ENCODE data around the gene CIAPIN1.

CIAPIN1 gene

DNA sequence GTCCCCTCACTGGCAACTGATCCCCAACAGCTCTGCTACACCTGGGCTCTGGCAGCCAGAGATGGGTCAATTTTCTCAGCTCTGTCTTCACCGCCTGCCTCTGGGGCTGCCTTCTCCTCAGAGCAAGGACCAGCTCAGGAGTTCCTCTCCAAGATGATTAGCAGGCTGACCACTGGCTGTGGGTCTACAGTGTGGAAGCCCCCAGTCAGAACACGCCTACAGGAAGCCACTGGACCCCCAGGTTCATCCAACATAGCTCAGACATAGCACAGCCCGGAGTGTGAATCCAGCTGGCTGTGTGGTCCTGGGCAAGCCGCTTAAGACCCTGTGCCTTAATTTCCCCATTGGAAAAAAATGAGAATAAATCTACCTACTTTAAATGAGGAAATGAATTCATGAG is 34.2 kb upstream of the CIAPIN1 start:
- H3K27ac ChIP-seq (ENCODE audit: low read depth, low read length) = no peak overlapping the region
- H3K4me1 ChIP-seq (ENCODE audit: insufficient read depth, low read length) = peaks cover 15% of the 10 kb centered on the region
- H3K9me3 ChIP-seq (ENCODE audit: low read length) = no peaks in the 10 kb centered on the region
- H3K9ac ChIP-seq (ENCODE audit: low read length) = no peak overlapping the region
- no peaks in the 10 kb centered on the region for H3K27me3 ChIP-seq (ENCODE audit: control insufficient read depth in 1 of 2, insufficient read depth in 2 of 2, low read length in 2 of 2)
- H3K4me3 ChIP-seq (ENCODE audit: low read depth in 1 of 2, low read length in 2 of 2) = no peak overlapping the region
- H3K36me3 ChIP-seq (ENCODE audit: insufficient read depth, low read length) = no peaks in the 10 kb centered on the region

DNA sequence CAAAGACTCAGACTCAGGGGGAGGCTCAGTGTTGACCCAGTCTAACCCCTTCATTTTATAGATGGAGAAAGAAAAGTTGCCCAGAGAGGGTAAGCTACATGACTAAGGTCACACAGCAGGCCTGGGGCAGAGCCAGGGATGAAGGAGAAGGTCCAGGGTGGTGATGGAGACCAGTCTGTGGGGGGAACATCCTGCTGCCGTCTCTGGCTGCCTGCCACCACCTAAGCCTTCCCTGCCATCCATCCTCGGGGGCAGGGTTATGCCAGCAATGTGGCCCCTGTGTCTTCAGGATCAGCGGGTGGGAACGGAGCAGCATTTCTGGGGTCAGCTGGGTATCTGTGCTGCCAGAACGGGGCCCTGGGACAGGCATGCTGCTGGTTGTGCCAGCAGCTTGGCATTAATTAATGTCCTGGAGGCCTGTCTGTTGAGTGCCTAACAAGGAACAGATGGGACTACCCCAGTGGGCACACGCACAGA is 33.6 kb upstream of the CIAPIN1 start:
- Histone ChIP-seq H3K27me3 (ENCODE audit: control insufficient read depth in 1 of 2, insufficient read depth in 2 of 2, low read length in 2 of 2) (no peaks in the 10 kb centered on the region), H3K9ac (ENCODE audit: low read length) (no peak overlapping the region), H3K9me3 (ENCODE audit: low read length) (no peaks in the 10 kb centered on the region), H3K4me1 (ENCODE audit: insufficient read depth, low read length) (peaks cover 17% of the 10 kb centered on the region), H3K4me3 (ENCODE audit: low read depth in 1 of 2, low read length in 2 of 2) (no peak overlapping the region), H3K36me3 (ENCODE audit: insufficient read depth, low read length) (no peaks in the 10 kb centered on the region), H3K27ac (ENCODE audit: low read depth, low read length) (no peak overlapping the region)

DNA sequence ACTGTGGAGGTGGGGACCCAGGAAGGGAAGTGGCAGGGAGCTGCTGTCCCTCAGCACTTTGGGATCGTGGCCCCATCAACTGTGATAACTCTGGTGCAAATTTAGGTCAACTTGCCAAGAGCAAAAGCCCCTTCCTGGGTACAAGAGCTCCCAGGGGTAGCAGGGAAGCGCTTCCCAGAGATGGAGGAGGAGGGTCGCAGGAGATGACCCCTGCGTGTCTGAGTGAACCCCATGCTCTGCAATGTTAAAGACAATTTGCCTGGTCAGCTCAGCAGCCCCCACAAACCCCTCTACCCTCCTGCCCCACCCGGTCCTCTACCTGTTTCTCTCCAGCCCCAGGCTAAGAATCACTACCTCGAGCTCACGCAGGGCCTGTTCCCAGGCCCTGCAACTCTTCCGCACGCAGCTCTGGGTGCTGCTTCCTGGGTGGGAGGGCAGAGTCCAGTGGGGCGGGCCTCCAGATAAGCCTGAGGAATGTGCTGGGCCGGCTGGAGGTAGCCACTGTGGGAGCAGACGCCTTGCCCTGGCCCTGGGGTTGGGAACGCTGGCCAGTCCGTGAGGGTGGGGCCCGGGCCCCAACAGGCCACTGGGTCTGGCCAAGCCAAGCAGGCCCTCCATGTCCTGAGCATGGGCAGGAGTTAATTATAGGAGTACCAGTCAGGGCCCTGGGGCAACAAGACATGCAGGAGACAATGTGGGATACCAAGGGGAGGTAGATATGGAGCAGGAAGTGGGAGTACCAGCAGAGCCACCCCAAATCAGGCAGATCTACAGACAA is 33.0 kb upstream of the CIAPIN1 start:
- Histone ChIP-seq H3K27me3 (ENCODE audit: control insufficient read depth in 1 of 2, insufficient read depth in 2 of 2, low read length in 2 of 2) (no peaks in the 10 kb centered on the region), H3K4me3 (ENCODE audit: low read depth in 1 of 2, low read length in 2 of 2) (peak overlapping the region in 1 of 2 donors; percentile 28), H3K4me1 (ENCODE audit: insufficient read depth, low read length) (peaks cover 11% of the 10 kb centered on the region), H3K9ac (ENCODE audit: low read length) (no peak overlapping the region), H3K9me3 (ENCODE audit: low read length) (no peaks in the 10 kb centered on the region), H3K27ac (ENCODE audit: low read depth, low read length) (no peak overlapping the region), H3K36me3 (ENCODE audit: insufficient read depth, low read length) (peaks cover 1% of the 10 kb centered on the region)

- H3K4me3 ChIP-seq (ENCODE audit: low read depth in 1 of 2, low read length in 2 of 2) = peak overlapping the region in 1 of 2 donors; percentile 28
- no peak overlapping the region for H3K9ac ChIP-seq (ENCODE audit: low read length)
- H3K27me3 ChIP-seq (ENCODE audit: control insufficient read depth in 1 of 2, insufficient read depth in 2 of 2, low read length in 2 of 2) = no peaks in the 10 kb centered on the region
- peaks cover 10% of the 10 kb centered on the region for H3K4me1 ChIP-seq (ENCODE audit: insufficient read depth, low read length)
- no peaks in the 10 kb centered on the region for H3K9me3 ChIP-seq (ENCODE audit: low read length)
- peak overlapping the region; percentile 44 for H3K27ac ChIP-seq (ENCODE audit: low read depth, low read length)
- peaks cover 9% of the 10 kb centered on the region for H3K36me3 ChIP-seq (ENCODE audit: insufficient read depth, low read length)
Measured at GRCh38 chr16:57479205-57479975, 32.2 kb upstream of the CIAPIN1 start.

GRCh38 chr16:57478396-57479204 is 31.4 kb upstream of the CIAPIN1 start:
- Histone ChIP-seq H3K9ac (ENCODE audit: low read length) (no peak overlapping the region), H3K36me3 (ENCODE audit: insufficient read depth, low read length) (peaks cover 16% of the 10 kb centered on the region)

GRCh38 chr16:57477531-57478202 is 30.5 kb upstream of the CIAPIN1 start:
- Histone ChIP-seq H3K36me3 (ENCODE audit: insufficient read depth, low read length) (peaks cover 23% of the 10 kb centered on the region), H3K9me3 (ENCODE audit: low read length) (no peaks in the 10 kb centered on the region), H3K4me3 (ENCODE audit: low read depth in 1 of 2, low read length in 2 of 2) (no peak overlapping the region), H3K9ac (ENCODE audit: low read length) (no peak overlapping the region), H3K27ac (ENCODE audit: low read depth, low read length) (no peak overlapping the region), H3K27me3 (ENCODE audit: control insufficient read depth in 1 of 2, insufficient read depth in 2 of 2, low read length in 2 of 2) (no peaks in the 10 kb centered on the region), H3K4me1 (ENCODE audit: insufficient read depth, low read length) (peaks cover 10% of the 10 kb centered on the region)

More at GRCh38 chr16:57478396-57479204, 31.4 kb upstream of the CIAPIN1 start:
- peaks cover 10% of the 10 kb centered on the region for H3K4me1 ChIP-seq (ENCODE audit: insufficient read depth, low read length)
- H3K4me3 ChIP-seq (ENCODE audit: low read depth in 1 of 2, low read length in 2 of 2) = peak overlapping the region in 1 of 2 donors; percentile 28
- H3K9me3 ChIP-seq (ENCODE audit: low read length) = no peaks in the 10 kb centered on the region
- peak overlapping the region; percentile 44 for H3K27ac ChIP-seq (ENCODE audit: low read depth, low read length)
- H3K27me3 ChIP-seq (ENCODE audit: control insufficient read depth in 1 of 2, insufficient read depth in 2 of 2, low read length in 2 of 2) = no peaks in the 10 kb centered on the region

DNA sequence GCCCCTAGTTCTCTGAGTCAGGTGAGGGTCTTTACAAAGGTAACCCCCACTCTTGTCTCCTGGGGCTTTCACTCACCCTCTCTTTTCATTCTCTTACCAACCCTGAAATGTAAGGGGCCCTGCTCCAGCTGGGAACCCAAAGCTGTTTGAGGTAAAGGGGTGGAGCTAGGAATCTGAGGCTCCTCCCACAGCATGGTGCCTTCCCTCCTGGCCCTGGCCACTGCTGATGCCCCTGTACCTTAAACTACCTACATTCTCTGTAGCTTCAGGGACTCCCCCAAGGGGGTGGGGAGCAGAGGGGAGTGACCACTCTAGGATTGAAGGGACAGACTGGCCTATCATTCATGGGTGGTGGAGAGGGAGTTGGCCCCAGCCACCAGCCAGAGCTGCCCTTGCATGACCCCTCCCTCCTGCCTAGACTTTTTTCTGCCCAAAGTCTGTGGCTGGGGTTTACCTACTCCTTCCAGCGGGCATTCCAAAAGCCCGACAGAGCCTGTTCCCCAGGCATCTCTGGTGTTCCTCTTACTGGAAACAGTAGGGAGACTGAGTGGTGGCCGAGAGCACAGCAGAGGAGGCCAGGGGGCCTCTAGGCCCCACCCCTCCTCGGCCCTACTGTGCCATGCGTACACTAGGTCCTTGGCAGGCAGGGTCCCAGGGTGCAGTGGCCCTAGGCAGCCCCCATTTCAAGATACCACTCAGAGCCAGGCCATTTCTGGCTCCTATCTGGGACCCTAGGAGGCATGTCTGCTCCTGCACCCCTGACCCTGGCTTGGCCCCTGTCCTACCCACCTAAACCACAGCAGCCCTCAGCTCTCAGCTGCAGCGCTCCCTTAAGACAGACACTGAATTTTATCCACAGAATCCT is 29.6 kb upstream of the CIAPIN1 start:
- no peak overlapping the region for H3K27ac ChIP-seq (ENCODE audit: low read depth, low read length)
- no peak overlapping the region for H3K9ac ChIP-seq (ENCODE audit: low read length)

GRCh38 chr16:57475711-57476339 is 28.6 kb upstream of the CIAPIN1 start:
- Histone ChIP-seq H3K36me3 (ENCODE audit: insufficient read depth, low read length) (peaks cover 39% of the 10 kb centered on the region), H3K4me3 (ENCODE audit: low read depth in 1 of 2, low read length in 2 of 2) (peak overlapping the region in 1 of 2 donors; percentile 13), H3K4me1 (ENCODE audit: insufficient read depth, low read length) (peaks cover 13% of the 10 kb centered on the region), H3K27me3 (ENCODE audit: control insufficient read depth in 1 of 2, insufficient read depth in 2 of 2, low read length in 2 of 2) (no peaks in the 10 kb centered on the region), H3K27ac (ENCODE audit: low read depth, low read length) (no peak overlapping the region), H3K9ac (ENCODE audit: low read length) (no peak overlapping the region), H3K9me3 (ENCODE audit: low read length) (no peaks in the 10 kb centered on the region)

More for the DNA sequence above, 29.6 kb upstream of the CIAPIN1 start:
- peaks cover 32% of the 10 kb centered on the region for H3K36me3 ChIP-seq (ENCODE audit: insufficient read depth, low read length)
- no peaks in the 10 kb centered on the region for H3K9me3 ChIP-seq (ENCODE audit: low read length)
- peaks cover 10% of the 10 kb centered on the region for H3K4me1 ChIP-seq (ENCODE audit: insufficient read depth, low read length)
- no peaks in the 10 kb centered on the region for H3K27me3 ChIP-seq (ENCODE audit: control insufficient read depth in 1 of 2, insufficient read depth in 2 of 2, low read length in 2 of 2)
- H3K4me3 ChIP-seq (ENCODE audit: low read depth in 1 of 2, low read length in 2 of 2) = no peak overlapping the region

DNA sequence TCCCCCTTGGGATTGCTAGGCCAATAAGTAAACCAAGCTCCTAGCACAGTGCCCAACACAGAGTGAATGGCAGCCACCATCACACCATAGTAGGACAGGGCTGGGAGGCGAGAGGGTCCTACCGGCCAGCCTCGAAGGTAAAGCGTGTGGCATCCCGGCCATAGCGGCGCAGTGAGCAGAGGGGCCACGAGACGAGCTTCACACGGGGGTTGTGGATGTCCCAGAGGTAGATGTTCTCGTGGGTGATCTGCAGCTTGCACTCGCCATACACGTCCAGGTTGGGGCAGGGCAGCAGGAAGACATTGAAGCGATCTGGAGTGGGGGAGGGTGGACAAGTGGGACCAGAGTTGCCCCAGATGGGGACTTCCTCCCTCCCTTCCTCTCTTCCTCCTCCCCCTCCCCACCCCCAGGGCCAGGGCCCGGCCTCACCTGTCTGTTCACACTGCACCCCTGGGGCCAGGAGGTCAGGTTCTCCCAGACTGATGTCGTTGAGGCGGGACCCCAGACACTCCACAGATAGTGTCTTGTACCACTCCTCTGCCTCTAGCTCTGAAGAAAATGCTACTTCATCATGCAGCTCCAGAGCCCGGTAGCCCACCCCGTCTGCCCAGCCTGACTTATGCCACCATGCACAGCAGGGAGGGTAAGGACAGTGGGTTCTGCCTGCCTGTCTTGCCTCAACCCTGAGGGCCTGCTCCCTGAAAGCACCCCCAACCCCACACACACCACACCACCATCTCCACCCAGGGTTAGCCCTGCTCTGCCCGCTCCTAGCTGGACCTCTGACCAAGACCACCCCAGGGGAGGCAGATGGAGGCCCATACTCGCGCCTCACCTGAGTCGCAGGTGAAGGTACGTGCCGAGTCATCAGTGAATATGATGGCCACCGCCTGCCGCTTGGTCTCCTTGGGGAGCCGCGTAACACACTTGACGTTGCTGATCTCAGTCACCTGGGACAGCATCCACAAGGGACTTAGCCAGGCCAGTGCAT is 27.8 kb upstream of the CIAPIN1 start:
- Histone ChIP-seq H3K4me3 (ENCODE audit: low read depth in 1 of 2, low read length in 2 of 2) (no peak overlapping the region), H3K27me3 (ENCODE audit: control insufficient read depth in 1 of 2, insufficient read depth in 2 of 2, low read length in 2 of 2) (no peaks in the 10 kb centered on the region), H3K36me3 (ENCODE audit: insufficient read depth, low read length) (peaks cover 47% of the 10 kb centered on the region), H3K27ac (ENCODE audit: low read depth, low read length) (no peak overlapping the region), H3K9me3 (ENCODE audit: low read length) (no peaks in the 10 kb centered on the region), H3K9ac (ENCODE audit: low read length) (no peak overlapping the region), H3K4me1 (ENCODE audit: insufficient read depth, low read length) (peaks cover 11% of the 10 kb centered on the region)

All from muscle layer of colon (tissue), 2 donors.